Measurements from ENCODE around the gene ARHGAP22. TPM values are rescaled to one million over a fixed set of nuclear protein-coding genes. Genes with fewer than 3 reads are reported as not detected.

Gene ARHGAP22
- total RNA-seq, 1 experiment from 2014 or later: not detected

DNA sequence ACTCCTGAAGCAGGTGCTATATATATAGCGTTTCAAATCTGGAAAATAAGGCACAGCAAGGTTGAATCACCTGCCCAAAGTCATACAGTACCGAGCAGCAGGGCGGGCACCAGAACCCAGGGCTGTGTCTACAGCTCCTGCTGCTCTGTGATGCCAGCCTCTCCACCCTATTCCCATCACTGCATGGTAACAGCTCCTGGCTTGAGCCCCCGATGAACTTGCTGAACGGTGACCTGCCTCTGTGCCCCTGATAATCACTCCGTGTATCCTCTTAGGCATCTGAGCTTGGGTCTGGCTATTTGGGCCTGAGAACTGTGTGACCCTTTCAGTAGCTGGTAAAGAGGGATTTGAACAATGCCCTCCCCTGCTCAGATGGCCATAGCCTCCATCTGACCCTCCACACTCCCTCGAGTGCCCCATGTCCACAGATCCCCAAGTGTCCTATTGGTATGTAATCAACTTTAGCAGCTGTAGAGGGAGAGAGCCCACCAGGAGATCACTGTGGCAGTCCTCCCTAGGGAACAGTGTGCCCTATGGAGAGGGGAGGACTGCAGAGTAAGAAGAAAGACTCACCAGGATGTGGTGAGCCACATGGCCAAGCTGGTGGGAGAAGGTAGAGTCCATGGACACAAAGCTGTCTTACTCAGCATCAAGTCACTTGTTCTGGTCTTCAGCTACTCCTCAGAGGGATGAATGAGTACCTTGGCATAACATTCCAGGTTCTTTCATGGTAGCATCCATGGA, 1.1 kb upstream of the ARHGAP22 start:
- DNase-seq: no peak
- no peaks in the 10 kb centered on the region for H3K36me3 ChIP-seq
- peaks cover 6% of the 10 kb centered on the region; the same call in 1 of the 2 replicates for H3K4me1 ChIP-seq
- H3K27ac ChIP-seq: no peak overlapping the region
- no peaks in the 10 kb centered on the region for H3K27me3 ChIP-seq
- H3K9me3 ChIP-seq (replicated peaks): no peaks in the 10 kb centered on the region
- no peak overlapping the region for H3K4me3 ChIP-seq

DNA sequence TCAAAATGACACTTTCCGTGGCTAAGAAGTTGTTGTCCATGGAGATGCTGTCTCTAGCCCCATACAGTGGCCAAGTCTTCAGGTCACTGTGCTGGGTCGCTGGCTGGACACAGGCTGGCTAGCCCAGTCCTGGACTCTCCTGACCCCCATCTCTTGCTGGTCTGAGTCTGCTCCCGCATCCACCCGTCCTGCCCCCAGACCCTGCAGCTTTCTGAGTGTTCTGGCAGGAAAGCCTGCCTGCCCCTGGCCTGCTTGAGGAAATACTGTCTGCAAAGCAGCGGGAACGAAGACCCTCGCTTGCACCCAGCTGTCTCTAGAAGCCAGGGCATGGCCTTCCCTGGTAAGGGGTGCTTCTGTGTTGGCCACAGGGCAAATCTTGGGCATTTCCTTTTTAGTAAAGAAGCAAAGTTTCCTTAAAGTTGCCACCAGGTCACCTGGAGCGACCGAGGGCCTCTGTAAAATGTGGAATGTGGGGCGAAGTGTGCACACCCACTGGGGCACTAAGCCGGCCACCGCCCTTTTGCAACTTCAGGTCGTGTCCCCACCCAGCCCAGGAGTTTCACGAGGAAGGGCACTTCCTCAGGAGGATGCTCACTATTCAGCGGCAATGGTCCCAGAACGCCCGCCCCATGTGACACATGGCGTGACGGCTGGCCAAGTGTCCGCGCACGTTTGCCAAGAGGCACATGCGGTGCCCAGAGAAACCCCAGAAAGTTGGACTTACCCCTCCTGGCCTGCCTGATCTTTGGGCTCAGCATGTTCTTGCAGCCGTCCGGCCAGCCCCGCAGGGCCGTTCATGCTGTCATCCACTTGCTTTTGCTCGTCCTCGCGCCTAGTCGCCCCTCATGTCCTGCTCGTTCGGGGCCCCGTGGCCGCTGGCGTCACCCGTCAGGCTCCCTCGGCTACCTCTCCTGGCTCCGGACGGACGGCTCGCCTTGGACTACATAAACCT, 558 bp downstream of the ARHGAP22 start:
- H3K36me3 ChIP-seq: no peaks in the 10 kb centered on the region
- H3K9me3 ChIP-seq (replicated peaks): no peaks in the 10 kb centered on the region
- H3K4me3 ChIP-seq: no peak overlapping the region
- no peaks in the 10 kb centered on the region for H3K27me3 ChIP-seq
- peaks cover 6% of the 10 kb centered on the region; the same call in 1 of the 2 replicates for H3K4me1 ChIP-seq
- H3K27ac ChIP-seq: no peak overlapping the region
- DNase-seq: no peak

DNA sequence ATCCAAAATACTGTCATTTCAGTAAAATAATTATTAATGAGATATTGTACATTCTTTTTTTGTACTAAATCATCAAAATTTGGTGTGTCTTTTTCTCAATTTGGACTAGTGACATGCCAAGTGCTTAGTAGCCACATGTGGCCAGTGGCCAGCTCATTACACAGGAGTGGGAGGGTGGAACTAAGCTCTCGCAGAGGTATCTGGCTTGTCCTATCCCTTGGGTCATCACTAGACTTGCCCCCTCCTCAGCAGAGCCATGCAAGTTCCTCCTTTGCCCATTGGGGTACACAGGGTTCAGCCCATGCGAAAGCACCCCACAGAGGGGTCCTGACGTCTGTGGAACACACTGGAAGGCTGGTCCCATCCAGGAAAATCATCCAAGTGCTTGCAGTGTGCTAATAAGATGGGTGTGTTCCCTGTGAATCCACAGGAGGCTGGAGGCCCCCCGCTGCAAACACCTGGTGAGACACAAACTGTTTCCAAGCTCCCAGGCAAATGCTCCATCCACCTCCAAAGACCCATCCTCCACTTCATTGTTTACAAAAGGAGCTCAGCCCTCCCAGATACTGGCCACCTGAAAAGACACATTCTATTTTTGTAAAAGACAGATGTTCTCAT, 1.3 kb downstream of the ARHGAP22 start:
- Histone ChIP-seq H3K27ac (no peak overlapping the region), H3K9me3 (replicated peaks) (no peaks in the 10 kb centered on the region), H3K27me3 (no peaks in the 10 kb centered on the region), H3K36me3 (no peaks in the 10 kb centered on the region), H3K4me1 (peaks cover 6% of the 10 kb centered on the region; the same call in 1 of the 2 replicates), H3K4me3 (no peak overlapping the region)
- no peak for DNase-seq

DNA sequence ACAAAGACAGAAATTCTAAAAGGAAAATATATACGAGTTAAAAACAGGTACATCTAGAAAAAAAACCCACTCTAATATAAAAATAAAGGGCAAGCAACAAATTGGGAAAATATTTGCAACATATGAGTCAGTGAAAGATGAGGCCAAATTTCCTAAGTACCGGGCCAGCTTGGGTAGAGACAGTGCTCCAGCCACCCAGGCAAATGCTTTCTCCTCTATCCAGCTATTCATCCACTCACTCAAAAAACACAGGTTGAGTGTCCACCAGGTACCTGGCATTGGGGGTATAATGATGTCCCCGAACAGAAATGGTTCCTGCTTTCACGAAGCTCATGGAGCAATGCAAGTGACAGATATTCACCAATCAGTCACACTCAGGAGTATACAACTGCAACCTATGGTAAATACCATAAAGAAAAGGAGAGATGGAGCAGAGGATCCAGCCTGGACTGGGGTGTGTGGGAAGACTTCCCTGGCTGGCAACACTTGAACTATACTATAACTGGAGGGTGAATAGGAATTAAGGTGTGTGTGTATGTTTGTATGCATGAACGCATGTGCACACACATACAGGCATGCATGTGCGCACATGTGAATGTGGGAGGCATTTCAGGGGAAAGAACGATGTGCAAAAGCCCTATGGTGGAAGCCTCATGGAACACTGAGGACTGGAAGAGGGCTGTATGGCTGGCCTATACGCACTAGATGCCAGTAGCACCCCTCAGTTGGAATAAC, 2.3 kb downstream of the ARHGAP22 start:
- H3K4me1 ChIP-seq: peaks cover 4% of the 10 kb centered on the region; the same call in 1 of the 2 replicates
- H3K27ac ChIP-seq: no peak overlapping the region
- no peak for DNase-seq
- no peak overlapping the region for H3K4me3 ChIP-seq
- H3K27me3 ChIP-seq: no peaks in the 10 kb centered on the region
- H3K36me3 ChIP-seq: no peaks in the 10 kb centered on the region
- H3K9me3 ChIP-seq (replicated peaks): no peaks in the 10 kb centered on the region

DNA sequence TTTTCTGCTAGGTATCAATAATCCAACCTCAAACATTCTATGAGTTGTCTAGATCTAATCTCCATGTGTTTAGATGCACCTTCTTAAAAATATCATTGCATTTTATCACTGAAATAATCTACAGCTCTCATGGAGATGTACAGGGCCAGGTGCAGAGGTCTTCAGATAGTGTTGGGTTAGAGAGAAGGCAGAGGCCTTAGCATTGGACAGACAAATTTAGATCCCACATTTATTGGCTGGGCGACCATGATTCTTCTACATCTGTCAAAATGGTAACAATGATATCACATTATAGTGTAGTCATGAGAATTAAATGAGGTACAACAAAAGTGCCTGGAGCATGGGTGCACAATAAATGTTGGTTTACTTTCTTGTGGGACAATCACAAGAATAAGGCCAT, 3.1 kb downstream of the ARHGAP22 start:
- no peak overlapping the region for H3K27ac ChIP-seq
- DNase-seq: no peak
- H3K36me3 ChIP-seq: no peaks in the 10 kb centered on the region
- no peak overlapping the region for H3K4me3 ChIP-seq
- no peaks in the 10 kb centered on the region for H3K27me3 ChIP-seq
- H3K4me1 ChIP-seq: no peaks in the 10 kb centered on the region; the same call in 1 of the 2 replicates
- H3K9me3 ChIP-seq (replicated peaks): no peaks in the 10 kb centered on the region

DNA sequence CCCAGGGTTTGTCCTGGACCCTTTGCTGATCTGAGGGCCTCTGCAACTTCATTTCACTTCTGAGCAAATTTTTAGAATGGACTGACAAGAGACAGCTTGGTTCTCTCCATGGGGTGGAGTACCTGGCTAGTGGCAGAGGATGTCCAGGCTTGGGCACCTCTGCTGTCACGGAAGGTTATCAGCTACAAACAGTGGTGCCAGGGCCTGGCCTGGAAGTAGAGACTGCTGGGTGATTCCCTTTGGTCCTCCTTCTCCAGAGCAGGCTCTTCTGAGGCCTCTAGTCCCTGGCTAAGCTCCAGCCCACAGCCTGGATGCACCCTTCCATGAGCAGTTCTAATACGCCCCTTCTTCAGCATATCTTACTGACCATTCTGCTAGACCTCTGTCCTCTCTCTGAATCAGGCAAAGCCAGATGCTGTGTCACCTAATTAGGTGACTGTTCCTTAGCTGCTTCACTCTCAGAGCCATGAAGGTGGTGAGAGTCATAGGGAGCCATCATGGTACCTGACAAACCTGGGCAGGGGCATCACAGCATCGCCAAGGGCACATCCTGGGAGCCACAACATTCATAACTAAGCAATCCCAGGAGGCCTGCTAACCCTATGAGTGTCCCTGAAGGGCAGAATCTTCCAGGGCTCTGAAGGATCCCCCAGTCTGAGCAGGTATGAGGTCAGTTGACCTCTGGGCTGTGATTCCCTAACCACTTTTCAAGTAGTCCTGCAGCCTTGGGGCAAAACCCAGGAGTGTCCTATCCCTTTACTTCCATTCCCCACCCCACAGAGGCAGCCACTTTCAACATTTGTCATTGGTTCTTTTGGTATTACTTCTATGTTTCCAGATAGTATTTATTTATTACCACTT, 4.0 kb downstream of the ARHGAP22 start:
- no peak overlapping the region for H3K27ac ChIP-seq
- no peaks in the 10 kb centered on the region for H3K9me3 ChIP-seq (replicated peaks)
- no peak for DNase-seq
- H3K4me3 ChIP-seq: no peak overlapping the region
- no peaks in the 10 kb centered on the region for H3K4me1 ChIP-seq
- H3K36me3 ChIP-seq: no peaks in the 10 kb centered on the region
- no peaks in the 10 kb centered on the region for H3K27me3 ChIP-seq

DNA sequence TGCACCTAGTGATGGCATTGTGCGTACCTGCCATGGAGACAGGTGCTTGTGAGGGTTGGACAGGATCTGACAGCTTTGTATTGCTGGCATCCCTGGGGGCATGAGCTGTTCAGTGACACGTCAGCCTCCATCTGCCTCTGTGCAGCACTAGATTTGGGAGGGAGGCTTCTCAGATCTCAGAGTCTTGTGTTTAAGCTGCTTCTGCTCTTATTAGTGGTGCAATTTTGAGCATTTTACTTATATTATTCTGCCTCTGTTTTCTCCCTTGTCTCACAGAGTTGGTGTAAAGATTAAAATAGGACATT, 5.1 kb downstream of the ARHGAP22 start:
- Histone ChIP-seq H3K36me3 (no peaks in the 10 kb centered on the region), H3K4me3 (no peak overlapping the region)
- DNase-seq: no peak

DNA sequence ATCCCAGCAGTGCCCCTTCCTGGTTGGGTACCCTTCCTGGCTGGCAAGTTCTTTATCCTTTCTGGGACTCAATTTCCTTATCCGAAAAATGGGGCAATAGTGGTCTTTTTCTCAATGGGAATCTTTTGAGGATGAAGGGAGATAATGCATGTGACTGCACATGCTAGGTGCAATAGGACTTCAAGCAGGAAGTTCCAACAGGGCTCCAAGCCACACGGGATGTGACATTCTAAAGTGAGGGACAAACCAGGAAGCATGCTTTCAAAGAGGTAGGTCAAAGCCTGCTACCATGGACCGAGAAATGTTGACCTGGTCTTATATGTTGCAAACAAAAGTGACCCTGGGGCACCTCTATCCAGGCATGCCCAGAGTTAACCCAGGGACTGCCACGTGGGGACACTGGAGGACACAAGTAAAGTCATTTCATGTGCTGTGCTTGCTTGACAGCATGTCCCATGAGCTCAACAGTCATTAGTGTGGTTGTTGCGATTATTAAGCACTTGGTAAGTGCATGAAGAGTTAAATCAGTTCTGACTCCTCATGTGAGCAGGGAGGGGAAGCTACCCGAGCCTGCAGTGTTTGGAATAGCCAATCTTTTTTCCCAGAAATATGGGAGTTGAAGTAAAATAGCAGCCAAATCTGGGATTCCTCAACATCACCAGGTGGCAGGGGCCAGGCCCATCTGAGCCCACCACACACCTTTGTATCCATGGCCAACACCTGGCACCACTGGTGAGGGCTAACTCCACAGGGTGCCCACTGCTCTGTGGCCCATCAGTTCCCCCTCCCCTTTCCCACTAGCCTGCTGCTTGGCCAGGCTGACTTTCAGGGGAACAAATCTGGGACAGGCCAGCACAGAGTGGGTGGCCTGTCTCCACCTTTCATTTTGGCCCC, 5.7 kb downstream of the ARHGAP22 start:
- no peak for DNase-seq
- H3K27me3 ChIP-seq: no peaks in the 10 kb centered on the region
- H3K4me1 ChIP-seq: no peaks in the 10 kb centered on the region
- no peaks in the 10 kb centered on the region for H3K9me3 ChIP-seq (replicated peaks)
- no peak overlapping the region for H3K27ac ChIP-seq
- H3K36me3 ChIP-seq: no peaks in the 10 kb centered on the region
- no peak overlapping the region for H3K4me3 ChIP-seq

More for the DNA sequence above, 5.1 kb downstream of the ARHGAP22 start:
- Histone ChIP-seq H3K27ac (no peak overlapping the region), H3K4me1 (no peaks in the 10 kb centered on the region), H3K9me3 (replicated peaks) (no peaks in the 10 kb centered on the region), H3K27me3 (no peaks in the 10 kb centered on the region)

DNA sequence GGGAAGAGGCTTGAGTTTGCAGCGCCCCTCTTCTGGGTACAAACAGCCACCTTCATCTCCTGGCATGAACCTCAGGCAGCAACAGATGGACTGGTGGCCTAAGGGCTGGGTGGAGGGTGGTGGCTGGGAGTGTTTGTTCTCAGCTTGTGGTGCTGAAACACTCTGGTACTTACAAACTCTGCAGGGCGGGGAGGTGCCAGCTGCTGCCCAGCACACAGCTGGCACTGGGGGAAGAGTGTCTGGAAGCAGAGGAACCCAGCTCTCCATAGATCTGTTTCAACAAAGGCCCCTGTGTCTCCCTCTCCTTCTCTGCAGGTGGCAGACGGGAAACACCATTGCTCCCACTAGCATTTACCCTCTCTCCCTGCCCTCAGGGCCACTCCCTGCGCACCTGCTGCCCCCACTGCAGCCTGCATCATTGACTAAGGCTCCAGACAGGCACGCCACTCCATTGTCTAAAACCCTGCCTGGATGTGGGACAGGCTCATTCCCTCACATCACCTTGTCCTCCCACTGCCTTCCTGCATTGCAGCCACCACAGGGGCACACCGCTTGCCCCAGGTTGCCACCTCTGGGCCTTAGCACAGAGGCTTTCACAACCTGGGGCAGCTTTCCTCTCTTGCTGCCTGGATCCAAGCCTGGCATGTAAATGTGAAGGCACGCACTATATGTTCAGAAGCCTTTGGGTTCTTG, 6.5 kb downstream of the ARHGAP22 start:
- Histone ChIP-seq H3K27me3 (no peaks in the 10 kb centered on the region), H3K4me1 (no peaks in the 10 kb centered on the region), H3K36me3 (no peaks in the 10 kb centered on the region), H3K27ac (no peak overlapping the region), H3K9me3 (replicated peaks) (no peaks in the 10 kb centered on the region), H3K4me3 (no peak overlapping the region)
- DNase-seq: no peak

DNA sequence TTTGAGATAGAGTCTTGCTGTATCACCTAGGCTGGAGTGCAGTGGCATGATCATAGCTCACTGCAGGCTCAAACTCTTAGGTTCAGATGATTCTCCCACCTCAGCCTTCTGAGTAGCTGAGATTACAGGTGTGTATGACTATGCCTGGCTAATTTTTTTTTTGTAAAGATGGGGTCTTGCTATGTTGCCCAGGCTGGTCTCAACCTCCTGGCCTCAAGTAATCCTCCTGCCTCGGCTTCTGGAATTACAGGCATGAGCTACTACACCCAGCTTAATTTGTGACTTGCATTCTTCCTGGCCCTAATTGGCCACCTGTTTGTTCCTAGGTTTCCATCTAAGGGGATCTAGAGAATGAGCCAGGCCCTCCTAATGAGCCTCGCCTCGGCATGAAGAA, 9.3 kb downstream of the ARHGAP22 start:
- H3K9me3 ChIP-seq (replicated peaks): no peaks in the 10 kb centered on the region
- H3K36me3 ChIP-seq: no peaks in the 10 kb centered on the region
- no peak for DNase-seq
- no peak overlapping the region for H3K27ac ChIP-seq
- H3K4me3 ChIP-seq: no peak overlapping the region
- H3K4me1 ChIP-seq: no peaks in the 10 kb centered on the region
- H3K27me3 ChIP-seq: no peaks in the 10 kb centered on the region

DNA sequence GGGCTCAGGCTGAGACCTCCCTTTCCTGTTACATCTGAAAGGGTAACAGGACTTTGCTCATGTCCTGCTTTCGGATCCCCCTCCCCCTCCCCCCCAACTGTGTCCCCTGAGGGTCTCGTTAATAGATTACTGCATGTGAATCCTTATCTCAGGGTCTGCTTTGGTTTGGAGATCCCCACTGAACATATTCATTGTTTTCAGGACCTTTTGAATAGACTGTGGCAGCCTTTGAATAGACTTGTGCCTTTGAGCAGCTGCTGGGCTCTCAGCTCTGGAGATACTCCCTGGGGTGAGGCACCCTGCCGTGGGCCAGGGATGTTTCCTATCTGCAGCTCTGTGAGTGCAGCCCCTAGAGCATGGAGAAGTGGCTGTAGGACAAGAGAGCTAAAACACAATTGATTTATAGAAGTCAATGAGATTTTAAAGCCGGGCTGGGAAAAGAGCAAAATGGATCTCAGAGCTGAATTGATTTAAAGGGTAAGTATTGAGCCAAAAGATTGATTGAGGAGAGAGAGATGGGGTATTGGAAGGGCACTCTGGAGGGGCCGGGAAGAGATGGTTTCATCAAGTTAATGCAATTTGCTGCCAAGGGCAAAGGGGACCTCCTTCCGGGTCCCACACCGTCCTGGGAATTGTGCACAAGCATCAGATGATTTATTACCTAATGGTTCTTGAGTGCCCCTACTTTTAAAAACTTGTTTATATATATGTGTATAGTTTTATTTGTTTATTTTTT, 9.9 kb downstream of the ARHGAP22 start:
- H3K9me3 ChIP-seq (replicated peaks): no peaks in the 10 kb centered on the region
- H3K27ac ChIP-seq: no peak overlapping the region
- no peak for DNase-seq
- H3K4me3 ChIP-seq: no peak overlapping the region
- H3K36me3 ChIP-seq: no peaks in the 10 kb centered on the region
- no peaks in the 10 kb centered on the region for H3K4me1 ChIP-seq
- H3K27me3 ChIP-seq: no peaks in the 10 kb centered on the region

DNA sequence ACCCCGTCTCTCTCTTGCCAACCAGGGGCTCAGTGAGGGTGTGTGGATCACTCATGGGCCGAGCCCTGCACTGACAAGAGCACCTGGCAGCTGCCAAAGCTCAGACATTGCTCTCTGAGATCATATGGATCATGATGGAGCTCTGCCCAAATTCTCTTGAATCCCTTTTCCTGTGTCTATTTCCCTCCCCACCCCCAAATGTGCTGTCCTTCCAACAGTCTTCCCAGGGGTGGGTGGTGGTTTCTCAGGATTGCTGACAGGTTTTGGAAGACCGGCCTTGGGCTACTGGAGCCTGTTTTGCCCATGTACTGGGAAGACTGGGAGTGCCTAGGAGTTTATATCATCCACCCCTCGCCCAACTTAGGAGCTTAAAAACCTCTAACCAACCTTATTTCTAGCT, 10.5 kb downstream of the ARHGAP22 start:
- Histone ChIP-seq H3K36me3 (no peaks in the 10 kb centered on the region), H3K27ac (no peak overlapping the region), H3K4me1 (no peaks in the 10 kb centered on the region), H3K9me3 (replicated peaks) (no peaks in the 10 kb centered on the region), H3K4me3 (no peak overlapping the region), H3K27me3 (no peaks in the 10 kb centered on the region)
- DNase-seq: no peak
